Testis (tissue), 3 donors: ENCODE data around the gene BRD4. TPM values are rescaled to one million over a fixed set of nuclear protein-coding genes. Genes with fewer than 3 reads are reported as not detected.
A peak's percentile ranks its signal among the peaks of the same experiment; 100 is the strongest.

Experiments
- DNase-seq: peaks from one replicate; pipeline ENCODE4 v3.0.0-alpha.2; 2019
- H3K27ac ChIP-seq, 2 donors: fragments of 200-600 bp; sonication (generic); one replicate each; pipeline ENCODE4 v1.5.1; 2019
- H3K27me3 ChIP-seq: fragments of 200-600 bp; sonication (generic); one replicate; pipeline ENCODE4 v1.5.1; 2019
- H3K36me3 ChIP-seq: fragments of 200-600 bp; sonication (generic); one replicate; pipeline ENCODE4 v1.5.1; 2017; ENCODE audit warnings: low read depth; ENCODE audit errors: missing control alignments
- H3K4me1 ChIP-seq: fragments of 200-600 bp; sonication (generic); one replicate; pipeline ENCODE4 v1.5.1; 2019
- H3K4me3 ChIP-seq, 2 donors: fragments of 200-600 bp; sonication (generic); one replicate each; pipeline ENCODE4 v1.5.1; 2017 to 2019
- H3K9me3 ChIP-seq: fragments of 200-600 bp; sonication (generic); one replicate; pipeline ENCODE4 v1.5.1; 2017
- POLR2A ChIP-seq: fragments of 450-650 bp; IDR thresholded peaks from one replicate; pipeline ENCODE4 v1.6.1; 2017; ENCODE audit warnings: antibody characterized with exemption, mild to moderate bottlenecking, moderate library complexity
- WGBS, 2 donors: methylation state at CpG; one replicate each; pipeline ENCODE4 v1.1.5; 2018; 5-methylcytosine and 5-hydroxymethylcytosine counted together
- intact Hi-C: fragments of 100-400 bp; cut with DNase I; formaldehyde crosslinking; loops from one replicate; pipeline ENCODE4 v1.15.1; 2023; ENCODE audit warnings: low total_unique reads
- polyA plus RNA-seq: library from polyadenylated mRNA; stranded (reverse); fragments of 350-450 nt; fragmentation: Illumina TruSeq; extraction: RNeasy Lipid Tissue Mini Kit (QIAGEN cat#74804); gene quantifications from one replicate; pipeline ENCODE4 v1.2.3, GENCODE V29; 2014; ENCODE audit warnings: low read depth, low replicate concordance; ENCODE audit not compliant: insufficient read depth
- total RNA-seq, 2 donors: library from RNA; depleted of rRNA; stranded (reverse); fragments of >200 nt; gene quantifications; one replicate each; pipeline ENCODE4 v1.2.3, GENCODE V29; 2016
- TF ChIP-seq, protein P1 (sequence below), 3 experiments: fragments of 450-650 bp in 2 of 3; fragments of 200-600 bp in 1 of 3; sonication (generic) in 1 of 3; IDR thresholded peaks; one replicate each; pipeline ENCODE4 v1.5.1; 2016 to 2019; ENCODE audit warnings: antibody characterized with exemption in 3 of 3, mild to moderate bottlenecking in 2 of 3, moderate library complexity in 1 of 3

The BRD4 gene
- total and polyA plus RNA-seq, 3 donors from 2014 or later = 59.2 to 109 (median 106) TPM

DNA sequence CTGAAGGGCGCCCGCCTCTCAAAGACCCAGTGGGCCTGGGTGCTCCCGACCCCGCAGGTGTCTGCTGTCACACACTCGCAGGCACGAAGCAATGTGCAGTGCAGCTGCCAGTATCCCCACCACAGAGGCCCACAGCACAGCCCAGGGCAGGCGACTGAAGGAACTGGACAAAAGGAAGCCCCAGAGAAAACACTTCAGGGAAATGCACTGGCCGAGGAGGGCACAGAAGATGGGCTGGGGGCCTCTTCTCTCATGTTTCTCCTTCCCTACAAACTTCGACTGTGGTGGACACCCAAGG is 37.2 kb upstream of the BRD4 start:
- no peaks in the 10 kb centered on the region for H3K9me3 ChIP-seq
- DNase-seq = no peak
- no peaks in the 10 kb centered on the region for H3K36me3 ChIP-seq
- H3K4me1 ChIP-seq = peaks cover 17% of the 10 kb centered on the region
- H3K27ac ChIP-seq = no peak overlapping the region
- intact Hi-C loops = no loop called here
- H3K27me3 ChIP-seq = no peaks in the 10 kb centered on the region
- no peak for TF ChIP-seq POLR2A
- TF ChIP-seq, protein P1, sequence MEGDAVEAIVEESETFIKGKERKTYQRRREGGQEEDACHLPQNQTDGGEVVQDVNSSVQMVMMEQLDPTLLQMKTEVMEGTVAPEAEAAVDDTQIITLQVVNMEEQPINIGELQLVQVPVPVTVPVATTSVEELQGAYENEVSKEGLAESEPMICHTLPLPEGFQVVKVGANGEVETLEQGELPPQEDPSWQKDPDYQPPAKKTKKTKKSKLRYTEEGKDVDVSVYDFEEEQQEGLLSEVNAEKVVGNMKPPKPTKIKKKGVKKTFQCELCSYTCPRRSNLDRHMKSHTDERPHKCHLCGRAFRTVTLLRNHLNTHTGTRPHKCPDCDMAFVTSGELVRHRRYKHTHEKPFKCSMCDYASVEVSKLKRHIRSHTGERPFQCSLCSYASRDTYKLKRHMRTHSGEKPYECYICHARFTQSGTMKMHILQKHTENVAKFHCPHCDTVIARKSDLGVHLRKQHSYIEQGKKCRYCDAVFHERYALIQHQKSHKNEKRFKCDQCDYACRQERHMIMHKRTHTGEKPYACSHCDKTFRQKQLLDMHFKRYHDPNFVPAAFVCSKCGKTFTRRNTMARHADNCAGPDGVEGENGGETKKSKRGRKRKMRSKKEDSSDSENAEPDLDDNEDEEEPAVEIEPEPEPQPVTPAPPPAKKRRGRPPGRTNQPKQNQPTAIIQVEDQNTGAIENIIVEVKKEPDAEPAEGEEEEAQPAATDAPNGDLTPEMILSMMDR (IDR thresholded peaks at IDR 0.05) = no peak
- 91 to 95% methylated on average over 3 to 9 of the region's 9 CpGs for WGBS, 2 donors
- H3K4me3 ChIP-seq = no peak overlapping the region

DNA sequence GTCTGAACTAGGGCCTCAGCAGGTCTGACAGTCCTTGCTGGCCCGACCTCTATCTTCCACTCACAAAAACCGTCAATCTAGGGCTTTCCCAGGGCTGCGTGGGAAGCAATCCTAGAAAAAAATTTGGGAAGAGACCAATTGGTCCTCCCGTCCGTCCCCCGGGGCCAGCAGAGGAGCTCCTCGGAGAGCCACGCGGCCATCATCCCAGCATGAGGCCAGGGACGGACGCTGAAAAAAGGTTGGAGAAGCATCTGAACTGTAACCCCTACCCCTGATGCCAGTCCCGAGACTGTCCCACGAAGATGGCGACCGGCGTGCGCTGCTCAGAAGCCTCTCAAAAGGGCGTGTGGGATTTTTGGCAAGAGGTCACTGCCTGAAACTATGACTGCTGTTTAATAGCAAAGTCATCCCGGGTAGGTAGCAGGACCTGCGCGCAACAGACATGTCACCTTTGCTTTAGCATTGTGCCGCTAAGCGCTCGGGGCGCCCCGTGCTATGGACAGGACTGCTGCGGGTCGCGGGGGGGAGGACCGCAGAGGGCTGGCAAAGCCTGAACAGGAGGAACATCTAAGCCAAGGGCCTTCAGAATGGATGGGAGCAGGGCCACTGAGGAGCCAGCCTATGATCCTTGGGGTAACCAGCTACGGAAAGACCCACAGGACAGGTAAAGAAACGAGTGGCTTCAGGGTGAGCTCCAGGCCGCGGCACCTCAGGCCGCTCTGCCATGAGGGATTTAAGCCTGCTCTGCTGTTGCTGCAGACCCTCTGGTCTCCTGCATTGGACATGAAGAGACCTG is 36.7 kb upstream of the BRD4 start:
- H3K36me3 ChIP-seq = no peaks in the 10 kb centered on the region
- TF ChIP-seq, protein P1 (IDR thresholded peaks at IDR 0.05) = no peak
- no peak for TF ChIP-seq POLR2A
- H3K27me3 ChIP-seq = no peaks in the 10 kb centered on the region
- H3K9me3 ChIP-seq = no peaks in the 10 kb centered on the region
- H3K27ac ChIP-seq = no peak overlapping the region
- WGBS, 2 donors = 81 to 91% methylated on average over 32 to 35 of the region's 35 CpGs
- H3K4me3 ChIP-seq = no peak overlapping the region
- DNase-seq = no peak
- intact Hi-C loops = no loop called here
- peaks cover 11% of the 10 kb centered on the region for H3K4me1 ChIP-seq

DNA sequence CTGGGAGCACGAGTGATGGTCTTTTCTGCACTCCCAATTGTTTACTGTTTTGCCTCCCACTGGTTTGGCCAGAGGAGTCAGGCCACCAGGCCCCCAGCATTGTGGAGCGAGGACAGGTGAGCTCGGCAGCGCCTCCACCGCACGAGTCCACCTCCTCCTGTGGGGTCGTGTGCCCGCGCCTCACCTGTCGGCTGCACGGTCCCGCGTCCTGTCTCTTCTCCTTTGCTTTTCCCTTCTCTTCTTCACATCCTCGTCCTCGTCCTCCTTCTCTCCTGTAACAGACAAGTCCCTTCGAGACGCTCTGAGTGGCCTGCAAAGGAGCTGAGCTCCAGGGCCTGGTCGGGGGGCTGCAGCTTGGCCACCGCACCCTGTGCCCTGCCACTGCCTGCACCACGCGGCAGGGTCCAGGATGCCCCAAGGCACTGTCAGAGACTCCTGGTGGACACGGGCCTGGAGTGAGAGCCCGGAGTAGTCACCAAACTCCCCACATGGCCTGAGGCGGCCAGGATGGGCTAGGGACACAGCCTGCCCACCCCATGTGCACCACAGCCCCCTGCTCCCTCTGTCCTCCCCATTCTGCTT is 35.8 kb upstream of the BRD4 start:
- Histone ChIP-seq H3K36me3 (no peaks in the 10 kb centered on the region), H3K27ac (peak overlapping the region in 1 of 2 donors; percentile 39), H3K4me1 (peaks cover 6% of the 10 kb centered on the region), H3K9me3 (no peaks in the 10 kb centered on the region), H3K4me3 (no peak overlapping the region), H3K27me3 (no peaks in the 10 kb centered on the region)
- no peak for TF ChIP-seq POLR2A
- TF ChIP-seq, protein P1 (IDR thresholded peaks at IDR 0.05) = no peak
- DNase-seq = no peak
- 91 to 93% methylated on average over 19 to 24 of the region's 24 CpGs for WGBS, 2 donors
- intact Hi-C loops = no loop called here

DNA sequence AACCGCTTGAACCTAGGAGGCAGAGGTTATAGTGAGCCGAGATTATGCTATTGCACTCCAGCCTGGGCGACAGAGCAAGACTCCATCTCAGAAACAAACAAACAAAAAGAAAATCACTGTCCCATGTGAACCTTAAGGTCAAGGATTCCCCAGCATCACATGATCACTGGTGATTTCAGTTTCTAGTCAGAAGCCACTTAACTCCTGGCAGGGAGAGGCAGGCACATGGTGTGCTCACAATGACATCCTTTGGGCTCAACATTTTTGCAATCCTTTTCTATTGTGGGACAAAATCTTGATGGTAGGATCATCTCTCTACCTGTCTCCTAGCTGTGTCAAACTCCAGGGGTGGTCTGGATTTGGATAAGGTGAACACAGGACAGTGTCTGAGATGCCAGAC is 35.1 kb upstream of the BRD4 start:
- H3K36me3 ChIP-seq = no peaks in the 10 kb centered on the region
- no peaks in the 10 kb centered on the region for H3K9me3 ChIP-seq
- peak; percentile 61 for DNase-seq
- no peaks in the 10 kb centered on the region for H3K27me3 ChIP-seq
- peaks cover 6% of the 10 kb centered on the region for H3K4me1 ChIP-seq
- TF ChIP-seq, protein P1 (IDR thresholded peaks at IDR 0.05) = no peak
- TF ChIP-seq POLR2A = no peak
- no peak overlapping the region for H3K4me3 ChIP-seq
- intact Hi-C loops = no loop called here
- peak overlapping the region in 1 of 2 donors; percentile 39 for H3K27ac ChIP-seq
- 62% methylated on average over 3 of the region's 3 CpGs for WGBS, 2 donors
